PC-9 (cell line): ENCODE measurements around the gene PCNX1. TPM values are rescaled to one million over a fixed set of nuclear protein-coding genes. Genes with fewer than 3 reads are reported as not detected.

Experiments used
- BruUV-seq: library from RNA; stranded (reverse); fragments of 400-500 nt; replicated peaks from 2 replicates; lab custom pipeline; 2021; lab: Mats Ljungman, UMichigan
- CTCF ChIA-PET: fragments of 300-600 bp; sonication (Branson Sonifier 250); formaldehyde crosslinking; loops from one replicate; lab custom pipeline; 2022; ENCODE audit warnings: antibody characterized with exemption; lab: Charles Lee
- POLR2A ChIA-PET: fragments of 300-600 bp; sonication (Branson Sonifier 250); formaldehyde crosslinking; loops from one replicate; lab custom pipeline; 2022; ENCODE audit warnings: antibody characterized with exemption; ENCODE audit not compliant: unreplicated experiment; lab: Charles Lee
- DNase-seq, 2 experiments: peaks; one replicate each; pipeline versions ENCODE4 v3.0.0 to v3.0.0-alpha.2; 2015 to 2022; ENCODE audit warnings: mixed read lengths in 1 of 2
- H2AFZ ChIP-seq: fragments of 200-600 bp; sonication (generic); 2 replicates; pipeline ENCODE4 v1.8.1; 2017; ENCODE audit warnings: antibody characterized with exemption
- H3F3A ChIP-seq: fragments of 200-600 bp; sonication (generic); 2 replicates; pipeline ENCODE4 v1.8.1; 2017; ENCODE audit warnings: antibody characterized with exemption, mild to moderate bottlenecking, low read depth; ENCODE audit not compliant: insufficient read depth
- H3K27ac ChIP-seq: fragments of 200-600 bp; sonication (generic); 2 replicates; pipeline ENCODE4 v1.6.1; 2016; ENCODE audit warnings: mixed run types
- H3K27me3 ChIP-seq: fragments of 200-600 bp; sonication (generic); 2 replicates; pipeline ENCODE4 v1.6.1; 2016; ENCODE audit warnings: low read depth, mixed run types; ENCODE audit not compliant: insufficient read depth
- H3K36me3 ChIP-seq: fragments of 200-600 bp; sonication (generic); 2 replicates; pipeline ENCODE4 v1.6.1; 2016; ENCODE audit warnings: low read depth, mixed run types
- H3K4me1 ChIP-seq: fragments of 200-600 bp; sonication (generic); replicated peaks from 2 replicates; pipeline ENCODE4 v1.6.1; 2016; ENCODE audit warnings: mixed run types; ENCODE audit not compliant: insufficient read depth
- H3K4me2 ChIP-seq: fragments of 200-600 bp; sonication (generic); 2 replicates; pipeline ENCODE4 v1.6.1; 2017; ENCODE audit warnings: mixed run types
- H3K4me3 ChIP-seq: fragments of 200-600 bp; sonication (generic); 2 replicates; pipeline ENCODE4 v1.6.1; 2016; ENCODE audit warnings: mixed run types
- H3K79me2 ChIP-seq: fragments of 200-600 bp; sonication (generic); 2 replicates; pipeline ENCODE4 v1.6.1; 2017; ENCODE audit warnings: low read depth, mixed run types
- H3K9me2 ChIP-seq: fragments of 200-600 bp; sonication (generic); 2 replicates; pipeline ENCODE4 v1.8.1; 2017; ENCODE audit warnings: mild to moderate bottlenecking; ENCODE audit not compliant: insufficient read depth
- H3K9me3 ChIP-seq: fragments of 200-600 bp; sonication (generic); 2 replicates; pipeline ENCODE4 v1.8.1; 2016; ENCODE audit warnings: low read depth; ENCODE audit not compliant: insufficient read depth
- H4K20me1 ChIP-seq: fragments of 200-600 bp; sonication (generic); 2 replicates; pipeline ENCODE4 v1.8.1; 2017; ENCODE audit not compliant: insufficient read depth
- EZH2 ChIP-seq: fragments of 200-600 bp; sonication (generic); IDR thresholded peaks from 2 replicates; pipeline ENCODE4 v1.8.0; 2017; ENCODE audit warnings: antibody characterized with exemption, low read depth
- intact Hi-C: fragments of 100-400 bp; cut with micrococcal nuclease; formaldehyde crosslinking; loops from one replicate; pipeline ENCODE4 v1.10.0; 2022; ENCODE audit not compliant: unreplicated experiment
- total RNA-seq: library from RNA; stranded (reverse); gene quantifications from 2 replicates; pipeline ENCODE4 v1.2.3, GENCODE V29; 2021
- TF ChIP-seq, protein P1 (sequence below): fragments of 200-600 bp; sonication (generic); conservative IDR thresholded peaks from 2 replicates; pipeline ENCODE4 v1.6.1; 2017; ENCODE audit warnings: mixed run types, antibody characterized with exemption, mild to moderate bottlenecking, moderate library complexity

The PCNX1 gene
- total RNA-seq, 1 experiment from 2014 or later, result 37.6 TPM

DNA sequence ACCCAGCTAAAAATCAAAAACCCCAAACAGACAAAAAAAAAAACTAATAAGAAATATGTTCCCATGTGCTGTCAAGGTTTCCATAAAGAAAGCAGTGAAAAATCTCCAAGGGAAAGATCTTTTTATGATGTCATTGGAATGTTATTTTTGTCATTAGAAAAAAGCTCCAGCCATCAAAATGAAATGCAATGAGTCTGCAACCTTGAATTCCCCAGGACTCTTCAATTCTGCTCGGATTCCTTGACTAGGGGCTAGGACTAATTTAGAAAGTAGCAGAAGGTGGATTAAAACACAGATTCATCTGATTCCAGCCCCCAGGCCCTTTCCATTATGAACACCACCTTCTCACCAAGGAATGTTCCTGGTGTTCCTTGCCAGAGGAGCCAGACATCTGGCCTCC lies 6.0 kb upstream of the PCNX1 start:
- Histone ChIP-seq H3K9me3 (no peaks in the 10 kb centered on the region), H3K27ac (no peak overlapping the region), H3K4me1 (0 out of 2 replicates have a peak, but pooled peaks cover 6% of the 10 kb centered on the region), H3K4me3 (no peak overlapping the region), H3K4me2 (no peak overlapping the region), H3K36me3 (no peaks in the 10 kb centered on the region), H3F3A (no peaks in the 10 kb centered on the region), H2AFZ (no peak overlapping the region), H3K79me2 (no peaks in the 10 kb centered on the region), H3K27me3 (no peaks in the 10 kb centered on the region), H4K20me1 (no peaks in the 10 kb centered on the region), H3K9me2 (no peaks in the 10 kb centered on the region)
- ChIA-PET POLR2A (no interaction called here), CTCF (no interaction called here)
- DNase-seq, result no peak
- TF ChIP-seq, protein P1, sequence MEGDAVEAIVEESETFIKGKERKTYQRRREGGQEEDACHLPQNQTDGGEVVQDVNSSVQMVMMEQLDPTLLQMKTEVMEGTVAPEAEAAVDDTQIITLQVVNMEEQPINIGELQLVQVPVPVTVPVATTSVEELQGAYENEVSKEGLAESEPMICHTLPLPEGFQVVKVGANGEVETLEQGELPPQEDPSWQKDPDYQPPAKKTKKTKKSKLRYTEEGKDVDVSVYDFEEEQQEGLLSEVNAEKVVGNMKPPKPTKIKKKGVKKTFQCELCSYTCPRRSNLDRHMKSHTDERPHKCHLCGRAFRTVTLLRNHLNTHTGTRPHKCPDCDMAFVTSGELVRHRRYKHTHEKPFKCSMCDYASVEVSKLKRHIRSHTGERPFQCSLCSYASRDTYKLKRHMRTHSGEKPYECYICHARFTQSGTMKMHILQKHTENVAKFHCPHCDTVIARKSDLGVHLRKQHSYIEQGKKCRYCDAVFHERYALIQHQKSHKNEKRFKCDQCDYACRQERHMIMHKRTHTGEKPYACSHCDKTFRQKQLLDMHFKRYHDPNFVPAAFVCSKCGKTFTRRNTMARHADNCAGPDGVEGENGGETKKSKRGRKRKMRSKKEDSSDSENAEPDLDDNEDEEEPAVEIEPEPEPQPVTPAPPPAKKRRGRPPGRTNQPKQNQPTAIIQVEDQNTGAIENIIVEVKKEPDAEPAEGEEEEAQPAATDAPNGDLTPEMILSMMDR, result no peak
- TF ChIP-seq EZH2, result no peak
- intact Hi-C loops, result no loop called here
- BruUV-seq, result no TSS peak

DNA sequence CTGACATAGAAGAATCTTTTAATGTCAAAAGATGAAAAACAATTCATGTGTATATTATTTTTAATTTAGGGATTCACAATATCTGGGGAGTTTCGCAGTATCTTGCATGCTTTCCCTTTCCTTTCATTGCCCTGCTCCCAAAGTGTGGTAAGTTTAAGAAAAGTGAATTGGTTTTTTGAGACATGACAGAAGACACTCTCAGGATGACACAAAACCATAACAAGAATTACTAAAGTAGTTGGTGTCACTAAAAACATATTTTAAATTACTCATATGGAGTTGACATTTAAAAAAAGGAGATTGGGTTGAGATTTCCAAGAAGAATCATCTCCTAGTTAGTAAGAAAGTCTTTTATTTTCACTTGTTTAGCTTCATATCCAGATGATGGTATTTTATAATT lies 5.1 kb upstream of the PCNX1 start:
- POLR2A ChIA-PET, result interaction anchor here (0.6 kb wide), 1 partner anchor 297 kb away, joined by 10 read pairs; no protein-coding TSS in a partner anchor
- BruUV-seq, result no TSS peak

DNA sequence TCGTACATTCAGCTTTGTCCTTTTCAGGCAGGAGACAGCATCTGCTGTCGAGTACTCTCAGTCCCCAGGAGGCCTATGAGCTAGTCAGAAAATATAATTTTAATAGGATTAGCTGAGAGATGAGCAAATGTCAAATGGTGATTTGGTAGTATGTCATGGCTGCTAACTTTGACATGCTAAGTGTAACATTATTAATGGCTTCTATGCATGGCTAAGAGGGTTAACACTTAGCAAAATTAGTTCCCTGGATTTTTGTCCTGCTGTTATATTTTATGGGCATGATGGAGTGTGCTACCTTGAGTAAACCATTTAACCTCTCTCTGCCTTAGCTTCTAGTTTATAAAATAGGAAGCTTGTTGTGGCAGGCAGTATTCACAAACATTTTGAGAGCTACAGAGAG lies 2.9 kb upstream of the PCNX1 start:
- H3K9me3 ChIP-seq, result no peaks in the 10 kb centered on the region
- H3K4me1 ChIP-seq, result peaks cover 11% of the 10 kb centered on the region
- ChIA-PET CTCF (no interaction called here), POLR2A (no interaction called here)
- H3K36me3 ChIP-seq, result no peaks in the 10 kb centered on the region
- no peak overlapping the region for H2AFZ ChIP-seq
- H3K27me3 ChIP-seq, result no peaks in the 10 kb centered on the region
- no peak overlapping the region for H3K4me2 ChIP-seq
- peaks cover 6% of the 10 kb centered on the region; the same call in 1 of the 2 replicates for H3F3A ChIP-seq
- H4K20me1 ChIP-seq, result peaks cover 9% of the 10 kb centered on the region
- TF ChIP-seq EZH2, result no peak
- TF ChIP-seq, protein P1, result no peak
- no peak overlapping the region for H3K27ac ChIP-seq
- H3K4me3 ChIP-seq, result no peak overlapping the region
- intact Hi-C loops, result no loop called here
- no peak for DNase-seq
- BruUV-seq, result no TSS peak
- no peaks in the 10 kb centered on the region for H3K9me2 ChIP-seq
- H3K79me2 ChIP-seq, result peaks cover 15% of the 10 kb centered on the region

More for the DNA sequence above, 5.1 kb upstream of the PCNX1 start:
- TF ChIP-seq, protein P1, result no peak
- TF ChIP-seq EZH2, result no peak
- peaks cover 6% of the 10 kb centered on the region; the same call in 1 of the 2 replicates for H3F3A ChIP-seq
- no peaks in the 10 kb centered on the region for H3K27me3 ChIP-seq
- H3K36me3 ChIP-seq, result no peaks in the 10 kb centered on the region
- CTCF ChIA-PET, result interaction anchor here (0.6 kb wide), 1 partner anchor 75 kb away, joined by 5 read pairs; no protein-coding TSS in a partner anchor
- no peak overlapping the region for H3K4me3 ChIP-seq
- no peaks in the 10 kb centered on the region for H3K9me3 ChIP-seq
- no peak overlapping the region for H3K4me2 ChIP-seq
- H3K4me1 ChIP-seq, result 0 out of 2 replicates have a peak, but pooled peaks cover 11% of the 10 kb centered on the region
- DNase-seq, result no peak
- intact Hi-C loops, result no loop called here
- H2AFZ ChIP-seq, result no peak overlapping the region
- H4K20me1 ChIP-seq, result no peaks in the 10 kb centered on the region
- no peak overlapping the region for H3K27ac ChIP-seq
- H3K9me2 ChIP-seq, result no peaks in the 10 kb centered on the region
- H3K79me2 ChIP-seq, result no peaks in the 10 kb centered on the region
